ENCODE data around the gene CHST11.
A peak's percentile ranks its signal among the peaks of the same experiment; 100 is the strongest.

The CHST11 gene

GRCh38 chr12:104698871-104699270 lies 242.1 kb downstream of the CHST11 start:
- DNase-seq (ENCODE audit: low spot score), result peak; percentile 46

GRCh38 chr12:104699489-104700190 lies 242.9 kb downstream of the CHST11 start:
- peak; percentile 23 for DNase-seq (ENCODE audit: low spot score)

GRCh38 chr12:104700324-104700723 lies 243.6 kb downstream of the CHST11 start:
- no peak for DNase-seq (ENCODE audit: low spot score)

- no peak for DNase-seq (ENCODE audit: low spot score)
Measured at GRCh38 chr12:104701301-104701700, 244.6 kb downstream of the CHST11 start.

- no peak for DNase-seq (ENCODE audit: low spot score)
Measured at GRCh38 chr12:104701756-104702155, 245.0 kb downstream of the CHST11 start.

- DNase-seq (ENCODE audit: low spot score), result peak; percentile 89
Measured at GRCh38 chr12:104702565-104703139, 245.9 kb downstream of the CHST11 start.

GRCh38 chr12:104703372-104703771 lies 246.6 kb downstream of the CHST11 start:
- no peak for DNase-seq (ENCODE audit: low spot score)

- DNase-seq (ENCODE audit: low spot score), result no peak
Measured at GRCh38 chr12:104704224-104704779, 247.6 kb downstream of the CHST11 start.

- DNase-seq (ENCODE audit: low spot score), result no peak
Measured at GRCh38 chr12:104707194-104707593, 250.4 kb downstream of the CHST11 start.

GRCh38 chr12:104707794-104708558 lies 251.2 kb downstream of the CHST11 start:
- DNase-seq (ENCODE audit: low spot score), result no peak

- DNase-seq (ENCODE audit: low spot score), result no peak
Measured at GRCh38 chr12:104708891-104709290, 252.1 kb downstream of the CHST11 start.

GRCh38 chr12:104709692-104710435 lies 253.1 kb downstream of the CHST11 start:
- no peak for DNase-seq (ENCODE audit: low spot score)

GRCh38 chr12:104710940-104711689 lies 254.4 kb downstream of the CHST11 start:
- DNase-seq (ENCODE audit: low spot score), result peak; percentile 91

GRCh38 chr12:104712477-104712876 lies 255.7 kb downstream of the CHST11 start:
- peak; percentile 59 for DNase-seq (ENCODE audit: low spot score)

GRCh38 chr12:104712968-104713367 lies 256.2 kb downstream of the CHST11 start:
- DNase-seq (ENCODE audit: low spot score), result no peak

- DNase-seq (ENCODE audit: low spot score), result no peak
Measured at GRCh38 chr12:104713444-104713843, 256.7 kb downstream of the CHST11 start.

- DNase-seq (ENCODE audit: low spot score), result no peak
Measured at GRCh38 chr12:104714369-104714768, 257.6 kb downstream of the CHST11 start.

GRCh38 chr12:104716172-104716571 lies 259.4 kb downstream of the CHST11 start:
- no peak for DNase-seq (ENCODE audit: low spot score)

GRCh38 chr12:104718304-104718929 lies 261.7 kb downstream of the CHST11 start:
- peak; percentile 48 for DNase-seq (ENCODE audit: low spot score)

- no peak for DNase-seq (ENCODE audit: low spot score)
Measured at GRCh38 chr12:104719700-104720338, 263.1 kb downstream of the CHST11 start.
